Esophagus squamous epithelium (tissue), 5 donors: Measurements from ENCODE around the gene DNAJB7. TPM values are rescaled to one million over a fixed set of nuclear protein-coding genes. Genes with fewer than 3 reads are reported as not detected.
"Not testable (repeated sequence)": the region's sequence is repeated elsewhere in the genome, so short reads cannot be mapped to it uniquely, and the experiment has no call there.

Source experiments
- DNase-seq: peaks from one replicate; lab custom pipeline; 2025; lab: John Stamatoyannopoulos, UW
- H3K27ac ChIP-seq, 4 donors: fragments of 200-600 bp; sonication (generic); one replicate each; pipeline ENCODE4 v1.5.1; 2016 to 2019; ENCODE audit warnings: mild to moderate bottlenecking in 1 of 4
- H3K27me3 ChIP-seq, 4 donors: fragments of 200-600 bp; sonication (generic); 1 replicate in 3 of 4; 2 replicates in 1 of 4; pipeline versions ENCODE4 v1.5.1 to v1.6.0; 2017 to 2021; ENCODE audit warnings: antibody characterized with exemption in 1 of 4
- H3K36me3 ChIP-seq, 3 donors: fragments of 200-600 bp; sonication (generic); one replicate each; pipeline ENCODE4 v1.5.1; 2016 to 2019
- H3K4me1 ChIP-seq, 3 donors: fragments of 200-600 bp; sonication (generic); one replicate each; pipeline ENCODE4 v1.5.1; 2017 to 2019
- H3K4me3 ChIP-seq, 4 donors: fragments of 200-600 bp; sonication (generic); 1 replicate in 3 of 4; 2 replicates in 1 of 4; pipeline ENCODE4 v1.5.1; 2016 to 2019; ENCODE audit warnings: mild to moderate bottlenecking in 2 of 4, moderate library complexity in 1 of 4
- H3K9me3 ChIP-seq, 3 donors: fragments of 200-600 bp; sonication (generic); one replicate each; pipeline ENCODE4 v1.5.1; 2016 to 2019
- POLR2A ChIP-seq, 4 donors: fragments of 450-650 bp; IDR thresholded peaks; one replicate each; pipeline ENCODE4 v1.6.1; 2017; ENCODE audit warnings: antibody characterized with exemption in 4 of 4, mild to moderate bottlenecking in 4 of 4, moderate library complexity in 3 of 4
- WGBS, 2 donors: methylation state at CpG; one replicate each; pipeline ENCODE4 v1.1.5; 2018; 5-methylcytosine and 5-hydroxymethylcytosine counted together
- intact Hi-C: fragments of 100-400 bp; cut with DNase I; formaldehyde crosslinking; loops from one replicate; pipeline ENCODE4 v1.15.0; 2022
- total RNA-seq, 4 donors: library from RNA; depleted of rRNA; stranded (reverse); fragments of >200 nt; gene quantifications; one replicate each; pipeline ENCODE4 v1.1.0, GENCODE V29; 2016
- TF ChIP-seq, protein P1 (sequence below), 6 experiments: fragments of 450-650 bp in 4 of 6; fragments of 200-600 bp in 2 of 6; sonication (generic) in 2 of 6; IDR thresholded peaks; one replicate each; pipeline ENCODE4 v1.5.1; 2016 to 2019; ENCODE audit warnings: antibody characterized with exemption in 6 of 6, mild to moderate bottlenecking in 4 of 6, moderate library complexity in 4 of 6
- donor health status: DM: yes; HTN: yes; CAD: no.

The DNAJB7 gene
- total RNA-seq, 4 donors from 2014 or later, result not detected

DNA sequence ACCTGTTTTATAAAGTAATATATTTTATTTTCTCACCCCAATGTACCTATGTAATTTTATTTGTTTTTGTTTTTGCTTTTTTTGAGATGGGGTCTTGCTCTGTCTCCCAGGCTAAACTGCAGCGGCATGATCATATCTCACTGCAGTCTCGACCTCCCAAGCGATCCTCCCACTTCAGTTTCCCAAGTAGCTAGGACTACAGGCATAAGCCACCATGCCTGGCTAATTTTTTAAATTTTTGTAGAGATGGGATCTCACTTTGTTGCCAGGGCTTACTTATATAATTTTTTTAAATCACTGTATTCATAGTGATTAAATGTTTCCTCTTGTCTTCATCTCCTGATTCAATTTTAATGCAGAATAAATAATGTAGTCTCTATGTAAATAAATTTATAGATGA is 13.2 kb upstream of the DNAJB7 start:
- Histone ChIP-seq H3K36me3 (peaks cover 0 to 79% (median 0%) of the 10 kb centered on the region in 3 donors), H3K4me3 (no peak overlapping the region), H3K4me1 (no peaks in the 10 kb centered on the region), H3K27me3 (no peaks in the 10 kb centered on the region), H3K27ac (no peak overlapping the region), H3K9me3 (no peaks in the 10 kb centered on the region)
- no peak for TF ChIP-seq POLR2A (IDR thresholded peaks at IDR 0.05)
- TF ChIP-seq, protein P1, sequence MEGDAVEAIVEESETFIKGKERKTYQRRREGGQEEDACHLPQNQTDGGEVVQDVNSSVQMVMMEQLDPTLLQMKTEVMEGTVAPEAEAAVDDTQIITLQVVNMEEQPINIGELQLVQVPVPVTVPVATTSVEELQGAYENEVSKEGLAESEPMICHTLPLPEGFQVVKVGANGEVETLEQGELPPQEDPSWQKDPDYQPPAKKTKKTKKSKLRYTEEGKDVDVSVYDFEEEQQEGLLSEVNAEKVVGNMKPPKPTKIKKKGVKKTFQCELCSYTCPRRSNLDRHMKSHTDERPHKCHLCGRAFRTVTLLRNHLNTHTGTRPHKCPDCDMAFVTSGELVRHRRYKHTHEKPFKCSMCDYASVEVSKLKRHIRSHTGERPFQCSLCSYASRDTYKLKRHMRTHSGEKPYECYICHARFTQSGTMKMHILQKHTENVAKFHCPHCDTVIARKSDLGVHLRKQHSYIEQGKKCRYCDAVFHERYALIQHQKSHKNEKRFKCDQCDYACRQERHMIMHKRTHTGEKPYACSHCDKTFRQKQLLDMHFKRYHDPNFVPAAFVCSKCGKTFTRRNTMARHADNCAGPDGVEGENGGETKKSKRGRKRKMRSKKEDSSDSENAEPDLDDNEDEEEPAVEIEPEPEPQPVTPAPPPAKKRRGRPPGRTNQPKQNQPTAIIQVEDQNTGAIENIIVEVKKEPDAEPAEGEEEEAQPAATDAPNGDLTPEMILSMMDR (IDR thresholded peaks at IDR 0.05), result no peak
- intact Hi-C loops, result no loop called here
- 89 to 98% methylated on average over 3 of the region's 3 CpGs for WGBS, 2 donors
- no peak for DNase-seq

DNA sequence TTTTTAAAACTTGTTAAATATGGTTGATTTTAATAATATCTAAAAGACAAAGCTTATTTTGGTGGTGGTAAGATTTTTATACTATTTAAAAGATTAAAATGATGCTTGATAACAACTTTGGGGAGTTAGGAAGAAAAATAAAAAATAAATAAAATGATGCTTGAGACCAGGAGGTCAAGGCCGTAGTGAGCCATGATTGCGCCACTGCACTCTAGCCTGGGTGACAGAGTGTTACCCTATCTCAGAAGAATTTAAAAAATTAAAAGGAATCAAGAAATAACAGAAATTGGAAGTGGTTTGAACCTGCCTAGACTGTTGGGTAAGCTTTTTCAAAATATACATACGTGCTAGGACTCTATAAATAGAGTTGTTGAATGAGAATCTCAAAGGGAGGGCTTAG is 12.1 kb upstream of the DNAJB7 start:
- Histone ChIP-seq H3K36me3 (peaks cover 0 to 79% (median 0%) of the 10 kb centered on the region in 3 donors), H3K27ac (no peak overlapping the region), H3K27me3 (no peaks in the 10 kb centered on the region), H3K9me3 (no peaks in the 10 kb centered on the region), H3K4me3 (no peak overlapping the region), H3K4me1 (no peaks in the 10 kb centered on the region)
- DNase-seq, result no peak
- no peak for TF ChIP-seq POLR2A (IDR thresholded peaks at IDR 0.05)
- TF ChIP-seq, protein P1 (IDR thresholded peaks at IDR 0.05), result no peak
- WGBS, 2 donors, result 92 to 95% methylated on average over 3 of the region's 3 CpGs
- intact Hi-C loops, result no loop called here

DNA sequence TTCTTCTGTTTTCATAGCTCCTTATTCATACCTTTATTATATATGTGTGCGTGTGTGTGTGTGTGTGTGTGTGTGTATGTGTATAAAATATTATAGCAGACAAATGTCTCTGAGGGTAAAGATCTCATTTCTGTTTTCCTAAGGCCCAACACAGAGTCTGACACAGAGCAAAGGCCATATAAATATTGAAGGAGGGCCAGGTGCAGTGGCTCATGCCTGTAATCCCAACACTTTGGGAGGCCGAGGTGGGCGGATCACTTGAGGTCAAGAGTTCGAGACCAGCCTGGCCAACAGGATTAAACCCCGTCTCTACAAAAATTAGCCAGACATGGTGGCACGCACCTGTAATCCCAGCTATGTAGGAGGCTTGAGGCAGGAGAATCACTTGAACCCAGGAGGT is 6.5 kb upstream of the DNAJB7 start:
- DNase-seq, intact Hi-C loops, H3K27ac ChIP-seq, H3K27me3 ChIP-seq, H3K4me1 ChIP-seq, H3K4me3 ChIP-seq, H3K9me3 ChIP-seq: not testable (repeated sequence)
- 66 to 88% methylated on average over 6 of the region's 6 CpGs for WGBS, 2 donors
- H3K36me3 ChIP-seq, result peaks cover 0 to 41% (median 0%) of the 10 kb centered on the region in 3 donors

DNA sequence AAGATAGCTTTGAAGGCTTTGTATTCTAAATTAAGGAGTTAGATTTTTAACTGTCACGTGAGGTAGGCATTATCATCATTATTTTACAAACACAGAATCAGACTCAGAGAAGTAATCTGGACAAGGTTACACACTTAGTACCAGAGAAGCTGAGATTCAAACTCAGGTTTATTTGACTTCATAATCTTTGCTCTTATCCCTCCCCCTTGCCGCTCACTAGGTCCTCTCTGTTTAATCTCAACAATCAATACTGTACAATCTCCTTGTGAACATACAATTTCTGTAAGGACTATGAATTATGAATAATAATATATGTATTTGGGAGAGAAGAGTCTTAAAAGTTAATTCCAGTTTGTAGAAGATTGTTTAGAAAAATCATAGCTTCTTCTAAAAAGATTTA is 5.2 kb upstream of the DNAJB7 start:
- H3K9me3 ChIP-seq, result no peaks in the 10 kb centered on the region
- WGBS, 2 donors, result 92% methylated on average over 2 of the region's 2 CpGs
- no peak overlapping the region for H3K4me3 ChIP-seq
- no peaks in the 10 kb centered on the region for H3K27me3 ChIP-seq
- H3K27ac ChIP-seq, result no peak overlapping the region
- no peak for DNase-seq
- TF ChIP-seq, protein P1 (IDR thresholded peaks at IDR 0.05), result no peak
- no peak for TF ChIP-seq POLR2A (IDR thresholded peaks at IDR 0.05)
- H3K36me3 ChIP-seq, result peaks cover 0 to 30% (median 0%) of the 10 kb centered on the region in 3 donors
- H3K4me1 ChIP-seq, result no peaks in the 10 kb centered on the region
- intact Hi-C loops, result no loop called here

DNA sequence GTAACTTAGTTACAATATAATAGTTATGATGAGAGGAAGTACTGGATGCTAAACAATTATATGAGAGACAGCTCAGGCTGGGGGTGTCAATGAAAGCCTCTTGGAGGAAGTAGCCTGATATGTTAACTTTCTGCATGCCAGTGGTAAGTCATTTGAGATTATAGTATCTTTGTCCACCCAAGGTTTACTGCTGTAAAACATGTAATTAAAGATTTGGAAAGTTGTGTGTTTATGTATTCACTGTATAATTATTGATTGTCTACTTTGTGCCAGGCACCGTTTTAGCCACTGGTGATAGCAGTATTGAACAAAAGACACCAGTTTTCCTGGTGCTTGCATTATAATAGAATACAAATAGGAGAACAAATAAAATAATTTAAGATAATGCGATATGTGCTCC is 624 bp upstream of the DNAJB7 start:
- Histone ChIP-seq H3K9me3 (no peaks in the 10 kb centered on the region), H3K4me1 (peaks cover 7 to 17% (median 8%) of the 10 kb centered on the region in 3 donors), H3K27ac (no peak overlapping the region), H3K4me3 (no peak overlapping the region), H3K36me3 (peaks cover 0 to 22% (median 0%) of the 10 kb centered on the region in 3 donors), H3K27me3 (no peaks in the 10 kb centered on the region)
- no peak for DNase-seq
- TF ChIP-seq POLR2A (IDR thresholded peaks at IDR 0.05), result no peak
- TF ChIP-seq, protein P1 (IDR thresholded peaks at IDR 0.05), result no peak
- 93 to 100% methylated on average over 2 of the region's 2 CpGs for WGBS, 2 donors
- intact Hi-C loops, result no loop called here
